ENCODE measurements around the gene SLC44A4. TPM values are rescaled to one million over a fixed set of nuclear protein-coding genes. Genes with fewer than 3 reads are reported as not detected.

The SLC44A4 gene
- total and polyA plus RNA-seq, 9 of the 15 experiments (the other 6 are each of a cell fraction or from before 2014, with no cell fraction given): 7.9 to 18.6 (median 11.2) TPM

DNA sequence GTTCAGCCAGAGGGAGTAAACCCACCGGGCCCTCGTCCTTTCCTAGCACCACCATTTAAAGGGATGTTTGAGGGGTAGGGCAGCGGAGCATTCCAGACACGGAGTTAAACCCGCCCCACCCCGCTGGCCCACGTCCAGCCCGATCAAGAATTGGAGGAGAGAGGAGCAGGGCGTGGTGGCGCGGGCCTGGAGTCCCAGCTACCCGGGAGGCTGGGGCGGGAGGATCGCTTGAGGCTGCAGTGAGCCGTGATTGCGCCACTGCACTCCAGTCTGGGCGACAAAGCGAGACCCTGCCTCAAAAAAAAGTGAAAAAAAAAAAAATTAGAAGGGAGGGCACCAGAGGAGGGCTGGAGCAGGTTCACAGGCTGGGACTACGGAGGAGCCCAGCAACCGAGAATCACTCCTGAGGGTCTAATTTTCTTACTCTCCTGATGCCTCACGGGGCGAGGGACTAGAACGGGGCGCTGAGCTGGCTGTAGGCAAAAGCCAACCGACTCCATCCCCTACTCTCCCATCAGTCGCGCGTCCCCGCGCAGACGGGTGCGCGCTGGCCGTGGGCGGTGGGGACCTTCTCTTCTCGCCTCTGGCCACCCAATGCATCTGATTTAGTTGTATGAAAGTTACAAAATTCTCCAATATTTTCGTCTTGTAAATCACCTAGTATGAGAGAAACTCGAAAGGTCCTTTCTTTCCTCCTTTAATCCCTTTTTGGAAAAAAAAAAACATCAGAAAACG, 57.3 kb downstream of the SLC44A4 start (continued):
- TF ChIP-seq ZFP36 (IDR thresholded peaks at IDR 0.05; ENCODE audit: low read depth, low read length, partially characterized antibody) (peak; percentile 60), CBX1 (IDR thresholded peaks at IDR 0.05; ENCODE audit: low read depth) (peak; percentile 85), ZNF263 (CRISPR knock-in tag; IDR thresholded peaks at IDR 0.05; ENCODE audit: borderline replicate concordance) (peak; percentile 59; the same call in 1 of the 2 replicates), CBX2 (IDR thresholded peaks at IDR 0.05; ENCODE audit: insufficient read depth, low read length, poor library complexity, severe bottlenecking) (no peak), RCOR1 (IDR thresholded peaks at IDR 0.05; ENCODE audit: borderline replicate concordance in 1 of 2, low read depth in 2 of 2, low read length in 2 of 2) (peak in 1 of 2 experiments; percentile 79; a peak in 2 of 4 replicates), POLR2B (IDR thresholded peaks at IDR 0.05; ENCODE audit: low read depth, partially characterized antibody) (peak; percentile 56), POLR3A (IDR thresholded peaks at IDR 0.05; ENCODE audit: borderline replicate concordance, extremely low read depth, insufficient read depth, insufficient read length) (no peak)
- TF ChIP-seq, protein P1, sequence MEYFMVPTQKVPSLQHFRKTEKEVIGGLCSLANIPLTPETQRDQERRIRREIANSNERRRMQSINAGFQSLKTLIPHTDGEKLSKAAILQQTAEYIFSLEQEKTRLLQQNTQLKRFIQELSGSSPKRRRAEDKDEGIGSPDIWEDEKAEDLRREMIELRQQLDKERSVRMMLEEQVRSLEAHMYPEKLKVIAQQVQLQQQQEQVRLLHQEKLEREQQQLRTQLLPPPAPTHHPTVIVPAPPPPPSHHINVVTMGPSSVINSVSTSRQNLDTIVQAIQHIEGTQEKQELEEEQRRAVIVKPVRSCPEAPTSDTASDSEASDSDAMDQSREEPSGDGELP (CRISPR knock-in tag; IDR thresholded peaks at IDR 0.05; ENCODE audit: borderline replicate concordance): peak; percentile 59; the same call in 1 of the 2 replicates
- TF ChIP-seq, protein P2, sequence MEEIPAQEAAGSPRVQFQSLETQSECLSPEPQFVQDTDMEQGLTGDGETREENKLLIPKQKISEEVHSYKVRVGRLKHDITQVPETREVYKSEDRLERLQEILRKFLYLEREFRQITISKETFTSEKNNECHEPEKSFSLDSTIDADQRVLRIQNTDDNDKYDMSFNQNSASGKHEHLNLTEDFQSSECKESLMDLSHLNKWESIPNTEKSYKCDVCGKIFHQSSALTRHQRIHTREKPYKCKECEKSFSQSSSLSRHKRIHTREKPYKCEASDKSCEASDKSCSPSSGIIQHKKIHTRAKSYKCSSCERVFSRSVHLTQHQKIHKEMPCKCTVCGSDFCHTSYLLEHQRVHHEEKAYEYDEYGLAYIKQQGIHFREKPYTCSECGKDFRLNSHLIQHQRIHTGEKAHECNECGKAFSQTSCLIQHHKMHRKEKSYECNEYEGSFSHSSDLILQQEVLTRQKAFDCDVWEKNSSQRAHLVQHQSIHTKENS (CRISPR knock-in tag; IDR thresholded peaks at IDR 0.05): no peak
